ENCODE data around the gene KRTAP1-4.
A peak's percentile ranks its signal among the peaks of the same experiment; 100 is the strongest.
"Not testable (repeated sequence)": the region's sequence is repeated elsewhere in the genome, so short reads cannot be mapped to it uniquely, and the experiment has no call there.

The KRTAP1-4 gene

DNA sequence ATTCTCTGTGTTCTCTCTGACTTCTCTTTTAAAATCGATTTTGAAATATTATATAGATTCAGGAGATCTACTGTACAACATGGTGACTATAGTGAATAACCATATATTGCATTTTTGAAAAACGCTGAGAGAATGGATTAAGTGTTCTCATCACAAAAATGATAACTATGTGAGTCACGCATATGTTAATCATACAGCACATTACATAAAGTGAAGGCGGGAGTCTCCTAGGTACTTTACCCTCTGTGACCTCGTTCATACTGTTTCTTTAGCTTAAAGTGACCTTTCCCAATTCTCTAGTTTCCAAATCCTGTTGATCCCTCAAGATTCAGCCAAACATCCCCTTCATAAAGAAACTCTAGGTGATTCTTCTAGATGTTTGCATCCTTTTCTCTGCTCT, 27.2 kb downstream of the KRTAP1-4 start:
- DNase-seq = no peak

DNA sequence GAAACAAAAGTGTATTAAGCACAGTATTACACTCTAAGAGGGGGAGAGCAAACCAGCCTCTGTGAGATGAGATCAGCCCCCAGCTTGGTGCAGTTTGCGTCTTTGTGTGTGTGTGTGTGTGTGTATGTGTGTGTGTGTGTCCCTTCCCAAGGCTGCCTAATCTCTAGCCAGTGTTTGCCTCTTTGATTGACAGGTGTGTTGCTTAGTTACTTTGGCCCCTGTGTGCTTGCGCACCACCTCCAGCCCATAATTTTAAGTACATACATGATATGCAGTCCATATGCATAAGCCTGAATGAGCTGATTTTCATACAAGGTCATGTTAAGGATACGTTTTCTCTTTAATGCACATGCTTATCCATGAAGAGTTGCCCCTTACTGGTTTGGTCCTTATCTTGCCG, 28.2 kb downstream of the KRTAP1-4 start:
- no peak for DNase-seq

- not testable (repeated sequence) for DNase-seq
Measured at GRCh38 chr17:40999563-40999962, 30.4 kb downstream of the KRTAP1-4 start, which contains the start of gene KRTAP3-2. Gene KRTAP3-2 (minus strand): TSS chr17:40999906. CDS start chr17:40999853, 53 bp downstream.

DNA sequence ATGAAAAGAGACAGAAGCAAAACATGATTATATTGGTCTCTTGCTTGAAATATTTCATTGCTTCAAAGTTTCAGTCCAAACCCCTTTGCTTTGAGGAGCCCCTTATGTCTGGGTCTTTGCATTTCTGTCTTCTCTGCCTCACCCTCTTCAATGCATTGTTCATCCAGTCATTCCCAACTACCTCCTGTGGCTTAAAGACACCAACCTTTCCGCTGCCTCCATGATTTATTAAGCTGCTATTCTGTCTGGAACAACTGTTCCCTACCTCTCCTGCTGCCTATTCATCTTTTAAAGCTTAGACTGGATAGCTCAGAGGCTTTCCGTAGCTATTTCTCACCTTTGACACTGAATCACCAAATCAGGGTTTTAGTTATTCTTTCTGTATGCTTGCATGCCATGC, 32.6 kb downstream of the KRTAP1-4 start:
- no peak for DNase-seq

- DNase-seq = no peak
Measured at GRCh38 chr17:40996829-40997228, 33.2 kb downstream of the KRTAP1-4 start.

DNA sequence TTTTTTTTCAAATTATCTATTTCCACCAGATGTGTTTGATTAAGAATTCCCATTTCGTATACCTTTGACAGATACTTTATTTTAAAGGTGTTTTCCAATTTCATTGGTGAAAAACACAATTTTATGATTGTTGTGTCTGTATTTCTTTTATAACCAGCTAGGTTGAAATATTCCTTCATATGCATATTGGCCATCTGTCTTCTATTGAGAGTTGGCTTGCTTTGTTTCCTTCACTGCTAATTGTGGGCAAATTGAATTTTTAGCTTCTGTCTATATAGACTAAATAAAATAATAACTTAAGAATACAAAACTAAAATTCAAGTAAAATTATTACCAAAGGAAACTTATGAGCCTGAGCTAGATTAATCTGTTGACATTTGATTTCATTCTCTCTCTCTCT, 34.9 kb downstream of the KRTAP1-4 start:
- no peak for DNase-seq

DNA sequence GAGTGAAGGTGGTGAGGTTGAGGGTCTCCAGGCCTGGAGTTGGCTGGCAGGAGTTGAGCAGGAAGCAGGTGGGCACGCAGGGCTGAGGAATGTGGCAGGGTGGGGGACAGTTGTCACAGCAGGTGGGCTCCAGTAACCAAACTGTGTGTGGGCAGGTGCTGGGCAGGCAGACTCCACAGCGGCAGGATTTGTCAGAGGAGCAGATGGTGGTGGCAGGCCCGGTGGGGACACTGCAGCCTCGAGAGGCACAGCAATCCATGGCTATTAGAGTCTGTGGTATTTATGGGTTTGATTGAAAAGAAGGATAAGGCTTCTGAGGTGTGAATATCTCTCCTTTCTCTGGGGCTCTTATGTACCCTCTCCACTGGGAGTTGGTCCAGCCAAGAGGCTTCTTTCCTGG, 36.2 kb downstream of the KRTAP1-4 start, which contains the start of gene KRTAP3-3:
KRTAP3-3 (minus strand) TSS at position 326 of the 400 bp plus-strand sequence; CDS start at position 259, 67 bp downstream.
- no peak for DNase-seq

GRCh38 chr17:40993084-40993483, 36.9 kb downstream of the KRTAP1-4 start:
- DNase-seq = no peak

DNA sequence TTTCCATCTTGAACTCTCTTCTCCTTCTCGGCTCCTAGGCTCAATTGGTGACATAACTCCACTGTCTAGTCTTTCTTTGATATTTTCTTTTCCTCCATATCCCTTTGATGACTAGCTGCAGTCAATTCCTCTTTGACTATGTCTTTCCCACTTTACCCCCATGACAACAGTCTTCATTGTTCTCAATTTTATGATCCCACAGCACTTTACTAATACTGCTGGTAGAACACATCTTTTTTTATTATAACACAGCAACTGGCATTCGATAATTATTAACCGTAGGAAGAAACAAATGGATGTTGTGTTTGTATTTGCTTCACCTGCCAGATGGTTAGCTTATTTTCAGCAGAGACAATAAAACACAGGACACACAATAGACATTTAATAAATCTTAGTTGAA, 37.3 kb downstream of the KRTAP1-4 start:
- DNase-seq = no peak

DNA sequence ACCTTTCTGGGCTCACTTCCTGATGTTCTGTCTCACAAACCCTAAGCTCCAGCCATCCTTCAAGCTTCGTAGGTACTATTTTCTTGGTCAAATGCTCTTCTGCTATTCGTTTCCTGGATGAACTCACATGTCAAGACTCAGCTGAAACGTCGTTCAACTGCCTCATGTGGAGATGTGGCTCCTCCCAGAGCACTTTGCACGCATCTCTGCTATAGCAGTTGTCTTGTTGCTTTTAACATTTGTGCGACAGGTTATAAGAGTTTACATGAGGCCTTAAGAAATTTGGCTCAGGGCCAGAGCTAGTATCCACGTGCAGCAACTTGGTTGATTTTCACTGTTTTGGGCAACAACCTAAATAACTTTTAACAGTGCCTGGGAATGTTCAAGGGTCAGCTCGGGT, 43.1 kb downstream of the KRTAP1-4 start:
- no peak for DNase-seq

DNA sequence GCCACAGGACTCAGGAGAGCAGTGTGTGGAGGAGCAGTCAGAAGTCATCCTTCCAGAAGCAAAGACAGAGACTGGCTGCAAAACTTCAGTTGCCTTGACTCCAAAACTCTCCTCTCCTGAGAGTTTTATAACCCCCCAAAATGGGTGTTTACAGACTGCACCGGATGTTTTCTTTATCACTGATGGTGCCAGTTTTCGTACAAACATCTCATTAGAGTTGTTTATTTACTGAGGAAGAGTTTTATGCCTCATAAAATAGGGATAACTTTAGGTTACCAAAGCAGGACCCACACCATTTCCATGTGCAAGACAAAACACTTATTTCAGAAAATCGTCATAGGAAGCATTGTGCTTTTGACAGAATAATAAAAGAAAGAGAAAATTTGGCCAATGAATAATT, 45.8 kb downstream of the KRTAP1-4 start, which contains the start of gene KRT40:
KRT40 (minus strand) TSS at position 101 of the 400 bp plus-strand sequence; CDS start at position 48, 53 bp downstream.
- DNase-seq = no peak

DNA sequence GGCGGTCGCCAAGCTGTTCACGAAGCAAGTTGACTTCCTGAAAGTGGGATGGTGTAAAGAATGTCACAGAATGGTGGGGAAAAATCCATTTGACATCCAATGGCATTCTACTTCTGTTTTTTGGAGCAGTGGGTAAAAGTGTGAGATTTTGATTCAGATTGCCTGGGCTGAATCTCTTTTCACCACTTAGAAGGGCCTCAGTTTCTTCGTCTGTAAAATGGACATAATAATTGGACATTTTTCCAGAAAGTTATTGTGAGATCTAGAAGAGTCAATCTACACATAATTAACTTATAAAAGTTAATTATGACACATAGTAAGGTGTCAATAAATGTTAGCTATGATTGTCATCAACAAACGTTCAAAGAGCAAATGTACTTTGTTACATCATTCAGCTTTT, 48.9 kb downstream of the KRTAP1-4 start:
- DNase-seq = no peak

GRCh38 chr17:40980596-40980995, 49.4 kb downstream of the KRTAP1-4 start:
- DNase-seq = peak; percentile 70

GRCh38 chr17:40980117-40980516, 49.9 kb downstream of the KRTAP1-4 start:
- no peak for DNase-seq
